Endothelial cell of umbilical vein (primary cell): ENCODE measurements around the gene CSNK1G3.

Source experiments
- FOS ChIP-seq: IDR thresholded peaks from 2 replicates; pipeline ENCODE4 v1.6.1; 2011; ENCODE audit warnings: mild to moderate bottlenecking, low read length, moderate library complexity, borderline replicate concordance; ENCODE audit not compliant: insufficient read depth
- POLR2A ChIP-seq: IDR thresholded peaks from 2 replicates; pipeline ENCODE4 v1.6.1; 2012; ENCODE audit warnings: low read depth, mild to moderate bottlenecking, control low read depth, low read length
- TF ChIP-seq, protein P1 (sequence below), 2 donors: IDR thresholded peaks; 1 replicate in 1 of 2; 2 replicates in 1 of 2; pipeline ENCODE4 v1.5.1; 2011; ENCODE audit warnings: low read length in 2 of 2, mild to moderate bottlenecking in 2 of 2, moderate library complexity in 2 of 2, control low read depth in 1 of 2, inconsistent platforms in 1 of 2, low read depth in 1 of 2; ENCODE audit not compliant: insufficient read depth in 1 of 2; ENCODE audit errors: extremely low read depth in 1 of 2

DNA sequence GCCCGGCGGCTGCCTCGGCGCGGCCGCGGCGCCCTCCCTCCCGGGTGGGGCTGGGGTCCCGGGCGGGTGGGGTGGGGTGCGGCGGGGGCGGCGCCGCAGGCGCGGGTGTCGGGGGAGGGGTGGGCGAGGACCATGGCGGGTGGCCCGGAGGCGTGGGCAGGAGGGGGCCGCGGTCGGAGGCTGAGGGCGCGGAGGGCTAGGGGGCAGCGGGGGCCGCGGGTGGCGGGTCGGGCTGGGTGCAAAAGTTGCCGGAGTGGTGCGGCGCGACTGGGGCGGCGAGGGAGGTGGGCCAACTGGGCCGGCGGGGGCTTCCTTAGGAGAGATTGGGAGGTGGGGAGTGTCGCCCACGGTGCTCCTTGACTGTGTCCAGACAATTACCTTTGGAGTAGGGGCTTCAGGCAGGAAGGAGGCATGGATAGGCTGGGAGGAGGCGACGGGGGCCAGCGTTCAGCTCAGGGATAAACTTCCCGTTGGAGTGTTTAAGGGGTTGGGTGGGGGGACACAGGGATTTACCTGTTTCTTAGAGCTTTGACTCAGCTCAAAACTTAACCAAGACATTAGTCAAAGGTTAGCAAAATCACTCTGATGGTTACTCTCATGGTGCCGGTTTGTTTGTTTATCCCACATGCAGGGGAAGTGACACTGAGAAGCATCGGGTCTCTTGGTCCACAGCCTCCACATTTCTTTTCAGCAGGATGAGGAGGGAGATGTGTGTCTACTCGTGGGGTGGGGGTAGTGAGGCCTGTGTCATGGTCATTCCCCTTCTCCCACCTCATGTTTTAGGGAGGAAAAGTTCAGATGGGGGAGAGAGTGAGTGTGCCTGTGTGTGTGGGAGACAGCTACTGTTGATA is 859 bp downstream of the CSNK1G3 start:
- TF ChIP-seq, protein P1, sequence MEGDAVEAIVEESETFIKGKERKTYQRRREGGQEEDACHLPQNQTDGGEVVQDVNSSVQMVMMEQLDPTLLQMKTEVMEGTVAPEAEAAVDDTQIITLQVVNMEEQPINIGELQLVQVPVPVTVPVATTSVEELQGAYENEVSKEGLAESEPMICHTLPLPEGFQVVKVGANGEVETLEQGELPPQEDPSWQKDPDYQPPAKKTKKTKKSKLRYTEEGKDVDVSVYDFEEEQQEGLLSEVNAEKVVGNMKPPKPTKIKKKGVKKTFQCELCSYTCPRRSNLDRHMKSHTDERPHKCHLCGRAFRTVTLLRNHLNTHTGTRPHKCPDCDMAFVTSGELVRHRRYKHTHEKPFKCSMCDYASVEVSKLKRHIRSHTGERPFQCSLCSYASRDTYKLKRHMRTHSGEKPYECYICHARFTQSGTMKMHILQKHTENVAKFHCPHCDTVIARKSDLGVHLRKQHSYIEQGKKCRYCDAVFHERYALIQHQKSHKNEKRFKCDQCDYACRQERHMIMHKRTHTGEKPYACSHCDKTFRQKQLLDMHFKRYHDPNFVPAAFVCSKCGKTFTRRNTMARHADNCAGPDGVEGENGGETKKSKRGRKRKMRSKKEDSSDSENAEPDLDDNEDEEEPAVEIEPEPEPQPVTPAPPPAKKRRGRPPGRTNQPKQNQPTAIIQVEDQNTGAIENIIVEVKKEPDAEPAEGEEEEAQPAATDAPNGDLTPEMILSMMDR (IDR thresholded peaks at IDR 0.05; ENCODE audit: extremely low read depth in 1 of 2, insufficient read depth in 1 of 2, low read depth in 1 of 2, low read length in 2 of 2) = no peak
- TF ChIP-seq POLR2A = no peak
- TF ChIP-seq FOS = no peak
